CD14-positive monocyte (primary cell): ENCODE data around the gene LRRC8C. TPM values are rescaled to one million over a fixed set of nuclear protein-coding genes. Genes with fewer than 3 reads are reported as not detected.
"Not testable (repeated sequence)": the region's sequence is repeated elsewhere in the genome, so short reads cannot be mapped to it uniquely, and the experiment has no call there.

Experiments used
- DNase-seq, 3 donors: peaks; one replicate each; pipeline ENCODE4 v3.0.0-alpha.2; 2011 to 2022
- H2AFZ ChIP-seq: 2 replicates; pipeline ENCODE4 v1.6.0; 2012; ENCODE audit warnings: mild to moderate bottlenecking, low read depth, low read length, inconsistent platforms; ENCODE audit not compliant: insufficient read depth, poor library complexity, severe bottlenecking
- H3K27ac ChIP-seq, 2 donors: 1 replicate in 1 of 2; 2 replicates in 1 of 2; pipeline ENCODE4 v1.5.1; 2012 to 2013; ENCODE audit warnings: low read length in 2 of 2, control low read depth in 1 of 2, inconsistent platforms in 1 of 2, low read depth in 1 of 2, mild to moderate bottlenecking in 1 of 2
- H3K27me3 ChIP-seq, 2 donors: one replicate each; pipeline versions ENCODE4 v1.6.0 to v1.6.1; 2011 to 2013; ENCODE audit warnings: low read length in 2 of 2; ENCODE audit not compliant: control insufficient read depth in 2 of 2, insufficient read depth in 2 of 2
- H3K36me3 ChIP-seq, 2 donors: replicated peaks in 1 of 2; 1 replicate in 1 of 2; 2 replicates in 1 of 2; pipeline versions ENCODE4 v1.5.1 to v1.6.1; 2012 to 2013; ENCODE audit warnings: low read length in 2 of 2, control low read depth in 1 of 2, inconsistent platforms in 1 of 2, mild to moderate bottlenecking in 1 of 2; ENCODE audit not compliant: insufficient read depth in 2 of 2, control insufficient read depth in 1 of 2
- H3K4me1 ChIP-seq, 2 donors: 1 replicate in 1 of 2; 2 replicates in 1 of 2; pipeline versions ENCODE4 v1.5.1 to v1.6.1; 2012 to 2013; ENCODE audit warnings: low read length in 2 of 2, control low read depth in 1 of 2, inconsistent platforms in 1 of 2, mild to moderate bottlenecking in 1 of 2, moderate library complexity in 1 of 2; ENCODE audit not compliant: insufficient read depth in 2 of 2, control insufficient read depth in 1 of 2
- H3K4me2 ChIP-seq: replicated peaks from 2 replicates; pipeline ENCODE3; 2012; ENCODE audit warnings: low read length, moderate library complexity, mild to moderate bottlenecking; ENCODE audit not compliant: poor library complexity, severe bottlenecking; ENCODE audit errors: extremely low read depth
- H3K4me3 ChIP-seq, 3 experiments: fragments of 200-600 bp in 1 of 3; sonication (generic) in 1 of 3; replicated peaks in 1 of 3; 1 replicate in 2 of 3; 2 replicates in 1 of 3; pipeline ENCODE4 v1.5.1; 2011 to 2013; ENCODE audit warnings: low read length in 3 of 3, mild to moderate bottlenecking in 3 of 3, control low read depth in 2 of 3, low read depth in 2 of 3, inconsistent platforms in 1 of 3, moderate library complexity in 1 of 3
- H3K79me2 ChIP-seq: 2 replicates; pipeline ENCODE4 v1.6.0; 2012; ENCODE audit warnings: mild to moderate bottlenecking, control low read depth, inconsistent platforms, low read length, moderate library complexity; ENCODE audit not compliant: insufficient read depth
- H3K9ac ChIP-seq: 2 replicates; pipeline ENCODE4 v1.6.0; 2017; ENCODE audit warnings: low read length, mild to moderate bottlenecking; ENCODE audit not compliant: insufficient read depth, poor library complexity, severe bottlenecking
- H3K9me3 ChIP-seq, 2 donors: replicated peaks in 1 of 2; 1 replicate in 1 of 2; 2 replicates in 1 of 2; pipeline versions ENCODE4 v1.5.1 to v1.6.1; 2012 to 2013; ENCODE audit warnings: low read length in 2 of 2, control low read depth in 1 of 2; ENCODE audit not compliant: control insufficient read depth in 1 of 2, insufficient read depth in 1 of 2
- H4K20me1 ChIP-seq: 2 replicates; pipeline ENCODE4 v1.6.0; 2012; ENCODE audit warnings: mild to moderate bottlenecking, low read length, control low read depth, moderate library complexity; ENCODE audit not compliant: insufficient read depth
- H3K27ac Mint-ChIP-seq, 7 donors: one replicate each; pipeline ENCODE4 v1.8.0; 2020; ENCODE audit warnings: mild to moderate bottlenecking in 7 of 7, mixed read lengths in 7 of 7, moderate library complexity in 6 of 7, inconsistent platforms in 2 of 7
- H3K27me3 Mint-ChIP-seq, 3 donors: one replicate each; pipeline ENCODE4 v1.8.0; 2021 to 2022; ENCODE audit warnings: low read depth in 3 of 3, mild to moderate bottlenecking in 3 of 3, mixed read lengths in 3 of 3, moderate library complexity in 3 of 3, inconsistent platforms in 1 of 3
- H3K36me3 Mint-ChIP-seq, 2 donors: one replicate each; pipeline ENCODE4 v1.8.0; 2020; ENCODE audit warnings: mixed read lengths in 2 of 2, inconsistent platforms in 1 of 2, mild to moderate bottlenecking in 1 of 2
- H3K4me1 Mint-ChIP-seq: one replicate; pipeline ENCODE4 v1.8.0; 2020; ENCODE audit warnings: mild to moderate bottlenecking, mixed read lengths
- H3K4me3 Mint-ChIP-seq, 2 donors: one replicate each; pipeline ENCODE4 v1.8.0; 2020; ENCODE audit warnings: mild to moderate bottlenecking in 2 of 2, mixed read lengths in 2 of 2, moderate library complexity in 1 of 2
- H3K9me3 Mint-ChIP-seq, 7 donors: one replicate each; pipeline ENCODE4 v1.8.0; 2020 to 2022; ENCODE audit warnings: mixed read lengths in 7 of 7, mild to moderate bottlenecking in 6 of 7, moderate library complexity in 6 of 7, inconsistent platforms in 2 of 7
- WGBS: methylation state at CpG from one replicate; pipeline ENCODE4 v1.1.5; 2013; ENCODE audit warnings: missing lambda C conversion rate; ENCODE audit not compliant: insufficient coverage; 5-methylcytosine and 5-hydroxymethylcytosine counted together
- intact Hi-C, 2 donors: fragments of 100-400 bp; cut with micrococcal nuclease; formaldehyde crosslinking; loops; one replicate each; pipeline versions ENCODE4 v1.15.0 to v1.15.1; 2023
- polyA plus RNA-seq, 3 donors: library from polyadenylated mRNA; depleted of rRNA in 1 of 3; unstranded in 2 of 3; stranded (reverse) in 1 of 3; fragments of 300-500 nt in 2 of 3; fragments of >200 nt in 1 of 3; fragmentation: Illumina TruSeq in 2 of 3; gene quantifications; 1 replicate in 2 of 3; 2 replicates in 1 of 3; pipeline ENCODE4 v1.2.3, GENCODE V29; 2012 to 2021
- TF ChIP-seq, protein P1 (sequence below): fragments of 200-600 bp; IDR thresholded peaks from one replicate; pipeline ENCODE4 v1.8.0; 2022; ENCODE audit warnings: antibody characterized with exemption, mild to moderate bottlenecking

The LRRC8C gene
- polyA plus RNA-seq, 3 donors: 13.0 to 18.6 (median 16.3) TPM

DNA sequence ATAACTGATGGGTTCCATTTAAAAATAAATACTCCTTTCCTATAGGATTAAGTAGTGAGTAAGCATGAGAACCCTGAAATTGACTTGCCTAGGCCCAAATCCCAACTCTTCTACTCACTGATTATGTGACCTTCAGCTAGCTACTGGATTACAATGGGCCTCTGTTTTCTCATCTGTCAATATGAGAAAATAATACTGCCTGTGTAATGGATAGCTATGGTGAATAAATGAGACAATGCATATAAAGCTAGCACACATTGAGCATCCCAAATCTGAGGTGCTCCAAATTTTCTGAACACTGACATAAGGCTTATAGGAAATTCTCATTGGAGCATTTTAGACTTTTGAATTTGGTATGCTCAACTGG lies 5.3 kb upstream of the LRRC8C start:
- no peak for DNase-seq
- TF ChIP-seq, protein P1, sequence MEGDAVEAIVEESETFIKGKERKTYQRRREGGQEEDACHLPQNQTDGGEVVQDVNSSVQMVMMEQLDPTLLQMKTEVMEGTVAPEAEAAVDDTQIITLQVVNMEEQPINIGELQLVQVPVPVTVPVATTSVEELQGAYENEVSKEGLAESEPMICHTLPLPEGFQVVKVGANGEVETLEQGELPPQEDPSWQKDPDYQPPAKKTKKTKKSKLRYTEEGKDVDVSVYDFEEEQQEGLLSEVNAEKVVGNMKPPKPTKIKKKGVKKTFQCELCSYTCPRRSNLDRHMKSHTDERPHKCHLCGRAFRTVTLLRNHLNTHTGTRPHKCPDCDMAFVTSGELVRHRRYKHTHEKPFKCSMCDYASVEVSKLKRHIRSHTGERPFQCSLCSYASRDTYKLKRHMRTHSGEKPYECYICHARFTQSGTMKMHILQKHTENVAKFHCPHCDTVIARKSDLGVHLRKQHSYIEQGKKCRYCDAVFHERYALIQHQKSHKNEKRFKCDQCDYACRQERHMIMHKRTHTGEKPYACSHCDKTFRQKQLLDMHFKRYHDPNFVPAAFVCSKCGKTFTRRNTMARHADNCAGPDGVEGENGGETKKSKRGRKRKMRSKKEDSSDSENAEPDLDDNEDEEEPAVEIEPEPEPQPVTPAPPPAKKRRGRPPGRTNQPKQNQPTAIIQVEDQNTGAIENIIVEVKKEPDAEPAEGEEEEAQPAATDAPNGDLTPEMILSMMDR: no peak
- Mint-ChIP-seq H3K36me3 (peaks cover 21 to 34% of the 10 kb centered on the region in 2 donors), H3K27me3 (peaks cover 0 to 2% (median 1%) of the 10 kb centered on the region in 3 donors), H3K4me1 (peaks cover 28% of the 10 kb centered on the region), H3K9me3 (no peaks in the 10 kb centered on the region), H3K27ac (no peak overlapping the region), H3K4me3 (no peak overlapping the region)
- Histone ChIP-seq H3K27me3 (no peaks in the 10 kb centered on the region), H2AFZ (no peak overlapping the region), H3K4me3 (no peak overlapping the region), H3K9me3 (no peaks in the 10 kb centered on the region), H3K9ac (no peak overlapping the region), H3K4me2 (no peak overlapping the region), H3K36me3 (peaks cover 0 to 20% of the 10 kb centered on the region in 2 donors), H3K27ac (no peak overlapping the region), H3K79me2 (peaks cover 23% of the 10 kb centered on the region), H3K4me1 (peaks cover 7 to 11% of the 10 kb centered on the region in 2 donors), H4K20me1 (no peaks in the 10 kb centered on the region)
- intact Hi-C loops: no loop called here

DNA sequence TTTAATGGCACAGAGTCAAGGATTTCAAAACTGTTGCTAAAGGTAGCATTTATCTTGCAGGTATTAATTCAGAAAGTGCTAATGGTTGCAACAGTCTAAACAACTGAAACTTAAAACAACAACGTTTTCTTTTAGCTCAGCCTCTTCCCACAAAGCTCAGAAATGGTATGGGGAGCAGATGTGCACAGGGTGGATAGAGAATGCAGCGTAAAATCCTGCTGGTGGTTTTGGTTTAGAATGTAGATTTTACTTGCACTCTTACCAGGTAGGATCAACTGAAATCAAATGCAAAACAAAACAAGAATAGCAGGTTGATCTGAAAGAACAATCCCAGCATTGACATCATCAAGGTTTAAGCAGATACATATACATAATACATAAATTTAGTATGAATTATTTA lies 3.8 kb upstream of the LRRC8C start:
- H3K4me3 Mint-ChIP-seq: no peak overlapping the region
- peaks cover 7 to 17% of the 10 kb centered on the region in 2 donors for H3K4me1 ChIP-seq
- no peak overlapping the region for H3K4me2 ChIP-seq
- H3K27me3 ChIP-seq: no peaks in the 10 kb centered on the region
- no peaks in the 10 kb centered on the region for H3K27me3 Mint-ChIP-seq
- no peak overlapping the region for H3K4me3 ChIP-seq
- DNase-seq: no peak
- no peak overlapping the region for H2AFZ ChIP-seq
- H3K27ac ChIP-seq: no peak overlapping the region
- H3K9ac ChIP-seq: no peak overlapping the region
- H3K36me3 ChIP-seq: peaks cover 0 to 14% of the 10 kb centered on the region in 2 donors
- WGBS: no CpG with 5 or more reads among the region's 2 CpGs
- peaks cover 17 to 27% of the 10 kb centered on the region in 2 donors for H3K36me3 Mint-ChIP-seq
- peaks cover 31% of the 10 kb centered on the region for H3K4me1 Mint-ChIP-seq
- H3K79me2 ChIP-seq: peaks cover 36% of the 10 kb centered on the region
- intact Hi-C loops: no loop called here
- TF ChIP-seq, protein P1: no peak
- no peaks in the 10 kb centered on the region for H3K9me3 ChIP-seq
- H3K9me3 Mint-ChIP-seq: no peaks in the 10 kb centered on the region
- H4K20me1 ChIP-seq: peaks cover 3% of the 10 kb centered on the region
- no peak overlapping the region for H3K27ac Mint-ChIP-seq

DNA sequence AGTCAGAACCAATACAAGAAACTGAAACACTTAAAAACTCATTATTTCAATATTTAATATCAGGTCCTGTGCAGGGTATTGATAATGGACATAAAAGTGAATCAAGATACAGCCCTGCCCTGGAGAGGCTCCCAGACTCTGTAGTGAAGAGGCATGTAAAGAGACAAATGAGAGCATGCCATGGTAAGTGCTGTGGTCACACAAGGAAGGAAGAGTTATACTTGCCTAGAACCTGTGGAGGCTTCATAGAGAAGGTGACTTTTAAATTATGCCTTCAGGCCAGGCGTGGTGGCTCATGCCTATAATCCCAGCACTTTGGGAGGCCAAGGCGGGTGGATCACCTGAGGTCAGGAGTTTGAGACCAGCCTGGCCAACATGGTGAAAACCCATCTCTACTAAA lies 3.3 kb upstream of the LRRC8C start:
- H3K27me3 Mint-ChIP-seq, H3K27ac Mint-ChIP-seq, H3K27ac ChIP-seq, H3K36me3 ChIP-seq, H3K9me3 ChIP-seq, H4K20me1 ChIP-seq, H3K4me2 ChIP-seq, H3K9me3 Mint-ChIP-seq, H3K4me3 ChIP-seq, H2AFZ ChIP-seq, H3K27me3 ChIP-seq, intact Hi-C loops, H3K9ac ChIP-seq, H3K4me3 Mint-ChIP-seq, DNase-seq: not testable (repeated sequence)
- H3K79me2 ChIP-seq: peaks cover 40% of the 10 kb centered on the region
- Mint-ChIP-seq H3K36me3 (peaks cover 17 to 26% of the 10 kb centered on the region in 2 donors), H3K4me1 (peaks cover 36% of the 10 kb centered on the region)
- peaks cover 11 to 21% of the 10 kb centered on the region in 2 donors for H3K4me1 ChIP-seq
- WGBS: no CpG with 5 or more reads among the region's 2 CpGs
